Neural cell (in vitro differentiated cells): ENCODE results near the gene F7. TPM values are rescaled to one million over a fixed set of nuclear protein-coding genes. Genes with fewer than 3 reads are reported as not detected.

Source experiments
- H2AFZ ChIP-seq: fragments of 200-600, 300-800 bp; sonication (generic), shearing (Covaris generic); 2 replicates; pipeline ENCODE4 v1.6.0; 2014; ENCODE audit warnings: low read depth, mild to moderate bottlenecking, antibody characterized with exemption, low read length, moderate library complexity
- H3F3A ChIP-seq: fragments of 200-600 bp; shearing (Covaris generic); 2 replicates; pipeline ENCODE4 v1.6.1; 2016; ENCODE audit warnings: mild to moderate bottlenecking, moderate library complexity, mixed read lengths, antibody characterized with exemption, low read length; ENCODE audit not compliant: insufficient read depth, poor library complexity, severe bottlenecking
- H3K27ac ChIP-seq: fragments of 200-600, 300-800 bp; sonication (generic), shearing (Covaris generic); 2 replicates; pipeline ENCODE4 v1.5.1; 2014; ENCODE audit warnings: mild to moderate bottlenecking, low read length, moderate library complexity
- H3K27me3 ChIP-seq: fragments of 300-800, 200-600 bp; sonication (generic), shearing (Covaris generic); 2 replicates; pipeline ENCODE4 v1.6.0; 2014; ENCODE audit warnings: mild to moderate bottlenecking, low read depth, low read length, moderate library complexity; ENCODE audit not compliant: insufficient read depth
- H3K36me3 ChIP-seq: fragments of 300-800, 200-600 bp; sonication (generic), shearing (Covaris generic); 2 replicates; pipeline ENCODE4 v1.5.1; 2014; ENCODE audit warnings: mild to moderate bottlenecking, antibody characterized with exemption, low read length, moderate library complexity; ENCODE audit not compliant: insufficient read depth
- H3K4me2 ChIP-seq: fragments of 300-800, 200-600 bp; sonication (generic), shearing (Covaris generic); 2 replicates; pipeline ENCODE4 v1.6.0; 2014; ENCODE audit warnings: mild to moderate bottlenecking, low read length
- H3K4me3 ChIP-seq: fragments of 300-800, 200-600 bp; sonication (generic), shearing (Covaris generic); 2 replicates; pipeline ENCODE4 v1.5.1; 2014; ENCODE audit warnings: mild to moderate bottlenecking, low read length, moderate library complexity
- H3K79me2 ChIP-seq: fragments of 200-600 bp; shearing (Covaris generic); replicated peaks from 2 replicates; pipeline ENCODE4 v1.6.0; 2014; ENCODE audit warnings: mild to moderate bottlenecking, low read length, moderate library complexity; ENCODE audit not compliant: insufficient read depth
- H3K9ac ChIP-seq: fragments of 300-800, 200-600 bp; sonication (generic), shearing (Covaris generic); 2 replicates; pipeline ENCODE4 v1.6.1; 2016; ENCODE audit warnings: mild to moderate bottlenecking, low read length, mixed read lengths
- H3K9me2 ChIP-seq: fragments of 200-600 bp; shearing (Covaris generic); 2 replicates; pipeline ENCODE4 v1.6.1; 2016; ENCODE audit warnings: mild to moderate bottlenecking, low read length, mixed read lengths; ENCODE audit not compliant: insufficient read depth
- H3K9me3 ChIP-seq: fragments of 200-600, 300-800 bp; sonication (generic), shearing (Covaris generic); 2 replicates; pipeline ENCODE4 v1.6.1; 2016; ENCODE audit warnings: mild to moderate bottlenecking, mixed run types, low read length, moderate library complexity, mixed read lengths
- H4K20me1 ChIP-seq: fragments of 200-600 bp; shearing (Covaris generic); 2 replicates; pipeline ENCODE4 v1.6.1; 2016; ENCODE audit warnings: mild to moderate bottlenecking, mixed run types; ENCODE audit not compliant: insufficient read depth
- EP300 ChIP-seq: fragments of 450-650 bp; conservative IDR thresholded peaks from 2 replicates; pipeline ENCODE4 v1.6.1; 2014; ENCODE audit warnings: antibody characterized with exemption, mild to moderate bottlenecking, moderate library complexity; ENCODE audit not compliant: poor library complexity, severe bottlenecking
- EZH2 ChIP-seq: fragments of 200-600, 300-800 bp; shearing (Covaris generic), sonication (generic); IDR thresholded peaks from 2 replicates; pipeline ENCODE4 v1.6.1; 2014; ENCODE audit warnings: antibody characterized with exemption, low read length, borderline replicate concordance, mild to moderate bottlenecking; ENCODE audit not compliant: insufficient read depth, poor library complexity, severe bottlenecking
- MXI1 ChIP-seq: fragments of 450-650 bp; conservative IDR thresholded peaks from 2 replicates; pipeline ENCODE4 v1.6.1; 2014; ENCODE audit warnings: antibody characterized with exemption, mild to moderate bottlenecking; ENCODE audit not compliant: poor library complexity, severe bottlenecking
- POLR2AphosphoS5 ChIP-seq: IDR thresholded peaks from 2 replicates; pipeline ENCODE4 v1.6.1; 2012
- RAD21 ChIP-seq: fragments of 450-650 bp; conservative IDR thresholded peaks from 2 replicates; pipeline ENCODE4 v1.6.1; 2014; ENCODE audit warnings: antibody characterized with exemption, mild to moderate bottlenecking, moderate library complexity
- SMC3 ChIP-seq: fragments of 450-650 bp; conservative IDR thresholded peaks from 2 replicates; pipeline ENCODE4 v1.6.1; 2014; ENCODE audit warnings: antibody characterized with exemption, mild to moderate bottlenecking, moderate library complexity; ENCODE audit not compliant: poor library complexity
- TAF1 ChIP-seq: IDR thresholded peaks from 2 replicates; pipeline ENCODE4 v1.6.1; 2012; ENCODE audit warnings: low read depth
- polyA plus RNA-seq: library from polyadenylated mRNA; depleted of rRNA; stranded (reverse); fragments of >200 nt; gene quantifications from 2 replicates; pipeline ENCODE4 v1.2.3, GENCODE V29; 2014
- TF ChIP-seq, protein P1 (sequence below): fragments of 450-650 bp; IDR thresholded peaks from 2 replicates; pipeline ENCODE4 v1.5.1; 2014; ENCODE audit warnings: antibody characterized with exemption, mild to moderate bottlenecking, moderate library complexity; ENCODE audit not compliant: poor library complexity, severe bottlenecking
- TF ChIP-seq, protein P2 (sequence below): IDR thresholded peaks from 2 replicates; pipeline ENCODE4 v1.6.1; 2012; ENCODE audit warnings: borderline replicate concordance

F7 gene
- polyA plus RNA-seq, 1 donor from 2014 or later, result 0.32 TPM

DNA sequence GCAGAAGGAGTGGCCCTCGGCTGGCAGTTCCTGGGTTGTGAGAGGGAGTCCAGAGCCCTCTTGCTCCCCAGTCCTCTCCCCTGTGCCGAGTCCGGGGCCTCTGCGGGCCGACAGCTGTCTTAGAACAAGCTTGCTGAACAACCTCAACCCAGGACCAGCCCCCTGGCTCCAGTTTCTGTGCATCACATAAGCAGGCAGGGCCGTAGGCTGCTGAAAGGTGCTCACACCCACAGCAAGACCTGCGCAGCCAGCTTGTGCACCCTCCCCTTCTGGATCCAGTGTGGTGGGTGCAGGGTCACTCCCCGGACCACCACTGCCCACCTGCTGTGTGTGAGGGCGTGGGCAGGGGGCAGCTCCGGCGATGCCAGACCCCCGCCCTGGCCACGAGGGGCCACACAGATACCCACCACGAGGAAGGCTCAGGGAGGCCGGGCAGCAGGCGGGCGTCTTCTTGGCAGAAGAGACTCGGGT, 25.2 kb upstream of the F7 start:
- Histone ChIP-seq H3K36me3 (peaks cover 5% of the 10 kb centered on the region), H2AFZ (no peak overlapping the region)

DNA sequence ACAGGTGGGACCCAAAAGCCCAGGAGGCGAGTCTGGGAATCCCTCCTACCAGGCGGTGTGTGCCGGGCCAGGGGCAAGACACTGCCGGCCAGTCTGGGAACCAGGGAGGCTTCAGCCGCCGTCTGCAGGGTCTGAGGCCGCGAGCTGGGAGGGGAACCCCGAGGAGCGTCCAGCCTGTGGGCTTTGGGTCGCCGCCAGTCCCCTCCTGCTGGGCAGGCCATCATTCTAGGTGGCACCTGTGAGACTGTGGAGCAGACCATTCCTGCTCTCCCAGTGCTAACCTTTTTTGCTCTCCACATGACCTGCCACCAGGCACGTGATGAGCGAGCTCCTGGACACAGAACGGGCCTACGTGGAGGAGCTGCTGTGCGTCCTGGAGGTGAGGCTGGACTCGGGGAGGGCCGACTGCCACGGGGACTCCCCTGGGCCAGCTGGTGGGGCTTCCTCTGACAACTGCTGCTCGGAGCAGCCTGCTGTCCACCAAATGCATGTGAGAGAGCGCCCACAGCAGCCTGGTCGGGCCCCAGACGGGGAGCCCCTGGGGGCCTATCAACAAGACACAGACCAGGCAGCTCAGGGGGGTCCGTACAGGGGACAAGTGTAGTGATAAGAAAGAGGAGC, 24.6 kb upstream of the F7 start:
- H3K9me2 ChIP-seq, result no peaks in the 10 kb centered on the region
- no peak overlapping the region for H2AFZ ChIP-seq
- no peak overlapping the region for H3K9ac ChIP-seq
- H3K4me3 ChIP-seq, result no peak overlapping the region
- no peaks in the 10 kb centered on the region for H3K79me2 ChIP-seq
- no peak overlapping the region for H3K27ac ChIP-seq
- no peaks in the 10 kb centered on the region for H3K9me3 ChIP-seq
- H3K4me2 ChIP-seq, result no peak overlapping the region
- no peak for TF ChIP-seq MXI1
- no peak for TF ChIP-seq RAD21
- no peak for TF ChIP-seq SMC3
- TF ChIP-seq, protein P1, sequence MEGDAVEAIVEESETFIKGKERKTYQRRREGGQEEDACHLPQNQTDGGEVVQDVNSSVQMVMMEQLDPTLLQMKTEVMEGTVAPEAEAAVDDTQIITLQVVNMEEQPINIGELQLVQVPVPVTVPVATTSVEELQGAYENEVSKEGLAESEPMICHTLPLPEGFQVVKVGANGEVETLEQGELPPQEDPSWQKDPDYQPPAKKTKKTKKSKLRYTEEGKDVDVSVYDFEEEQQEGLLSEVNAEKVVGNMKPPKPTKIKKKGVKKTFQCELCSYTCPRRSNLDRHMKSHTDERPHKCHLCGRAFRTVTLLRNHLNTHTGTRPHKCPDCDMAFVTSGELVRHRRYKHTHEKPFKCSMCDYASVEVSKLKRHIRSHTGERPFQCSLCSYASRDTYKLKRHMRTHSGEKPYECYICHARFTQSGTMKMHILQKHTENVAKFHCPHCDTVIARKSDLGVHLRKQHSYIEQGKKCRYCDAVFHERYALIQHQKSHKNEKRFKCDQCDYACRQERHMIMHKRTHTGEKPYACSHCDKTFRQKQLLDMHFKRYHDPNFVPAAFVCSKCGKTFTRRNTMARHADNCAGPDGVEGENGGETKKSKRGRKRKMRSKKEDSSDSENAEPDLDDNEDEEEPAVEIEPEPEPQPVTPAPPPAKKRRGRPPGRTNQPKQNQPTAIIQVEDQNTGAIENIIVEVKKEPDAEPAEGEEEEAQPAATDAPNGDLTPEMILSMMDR, result no peak
- TF ChIP-seq TAF1, result no peak
- TF ChIP-seq, protein P2, sequence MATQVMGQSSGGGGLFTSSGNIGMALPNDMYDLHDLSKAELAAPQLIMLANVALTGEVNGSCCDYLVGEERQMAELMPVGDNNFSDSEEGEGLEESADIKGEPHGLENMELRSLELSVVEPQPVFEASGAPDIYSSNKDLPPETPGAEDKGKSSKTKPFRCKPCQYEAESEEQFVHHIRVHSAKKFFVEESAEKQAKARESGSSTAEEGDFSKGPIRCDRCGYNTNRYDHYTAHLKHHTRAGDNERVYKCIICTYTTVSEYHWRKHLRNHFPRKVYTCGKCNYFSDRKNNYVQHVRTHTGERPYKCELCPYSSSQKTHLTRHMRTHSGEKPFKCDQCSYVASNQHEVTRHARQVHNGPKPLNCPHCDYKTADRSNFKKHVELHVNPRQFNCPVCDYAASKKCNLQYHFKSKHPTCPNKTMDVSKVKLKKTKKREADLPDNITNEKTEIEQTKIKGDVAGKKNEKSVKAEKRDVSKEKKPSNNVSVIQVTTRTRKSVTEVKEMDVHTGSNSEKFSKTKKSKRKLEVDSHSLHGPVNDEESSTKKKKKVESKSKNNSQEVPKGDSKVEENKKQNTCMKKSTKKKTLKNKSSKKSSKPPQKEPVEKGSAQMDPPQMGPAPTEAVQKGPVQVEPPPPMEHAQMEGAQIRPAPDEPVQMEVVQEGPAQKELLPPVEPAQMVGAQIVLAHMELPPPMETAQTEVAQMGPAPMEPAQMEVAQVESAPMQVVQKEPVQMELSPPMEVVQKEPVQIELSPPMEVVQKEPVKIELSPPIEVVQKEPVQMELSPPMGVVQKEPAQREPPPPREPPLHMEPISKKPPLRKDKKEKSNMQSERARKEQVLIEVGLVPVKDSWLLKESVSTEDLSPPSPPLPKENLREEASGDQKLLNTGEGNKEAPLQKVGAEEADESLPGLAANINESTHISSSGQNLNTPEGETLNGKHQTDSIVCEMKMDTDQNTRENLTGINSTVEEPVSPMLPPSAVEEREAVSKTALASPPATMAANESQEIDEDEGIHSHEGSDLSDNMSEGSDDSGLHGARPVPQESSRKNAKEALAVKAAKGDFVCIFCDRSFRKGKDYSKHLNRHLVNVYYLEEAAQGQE, result no peak
- TF ChIP-seq EP300, result no peak
- TF ChIP-seq EZH2, result no peak
- no peak for TF ChIP-seq POLR2AphosphoS5
- no peaks in the 10 kb centered on the region for H3K27me3 ChIP-seq
- peaks cover 5% of the 10 kb centered on the region for H3K36me3 ChIP-seq
- H4K20me1 ChIP-seq, result no peaks in the 10 kb centered on the region
- no peaks in the 10 kb centered on the region for H3F3A ChIP-seq

More for the DNA sequence above, 25.2 kb upstream of the F7 start:
- no peaks in the 10 kb centered on the region for H3K27me3 ChIP-seq
- no peak for TF ChIP-seq EP300
- TF ChIP-seq RAD21, result no peak
- no peak for TF ChIP-seq SMC3
- TF ChIP-seq MXI1, result no peak
- TF ChIP-seq, protein P1, result no peak
- TF ChIP-seq, protein P2, result no peak
- TF ChIP-seq TAF1, result no peak
- no peak for TF ChIP-seq EZH2
- no peak for TF ChIP-seq POLR2AphosphoS5
- no peak overlapping the region for H3K4me3 ChIP-seq
- H3K9me3 ChIP-seq, result no peaks in the 10 kb centered on the region
- H3K4me2 ChIP-seq, result no peak overlapping the region
- H3K79me2 ChIP-seq, result no peaks in the 10 kb centered on the region
- H3K27ac ChIP-seq, result no peak overlapping the region
- no peaks in the 10 kb centered on the region for H4K20me1 ChIP-seq
- no peak overlapping the region for H3K9ac ChIP-seq
- H3F3A ChIP-seq, result no peaks in the 10 kb centered on the region
- H3K9me2 ChIP-seq, result no peaks in the 10 kb centered on the region
